Dermis microvascular lymphatic vessel endothelial cell (primary cell): ENCODE results near the gene RNF144A. TPM values are rescaled to one million over a fixed set of nuclear protein-coding genes. Genes with fewer than 3 reads are reported as not detected.
"Not testable (repeated sequence)": the region's sequence is repeated elsewhere in the genome, so short reads cannot be mapped to it uniquely, and the experiment has no call there.

Experiments used
- DNase-seq, 2 donors: peaks; one replicate each; pipeline versions ENCODE4 v3.0.0 to v3.0.0-alpha.2; 2010; ENCODE audit warnings: low read depth in 2 of 2
- total RNA-seq: library from RNA; depleted of rRNA; stranded (reverse); fragments of >200 nt; gene quantifications from 2 replicates; pipeline ENCODE4 v1.2.1, GENCODE V29; 2014

Gene RNF144A
- total RNA-seq, 1 donor from 2014 or later = 10.5 TPM

DNA sequence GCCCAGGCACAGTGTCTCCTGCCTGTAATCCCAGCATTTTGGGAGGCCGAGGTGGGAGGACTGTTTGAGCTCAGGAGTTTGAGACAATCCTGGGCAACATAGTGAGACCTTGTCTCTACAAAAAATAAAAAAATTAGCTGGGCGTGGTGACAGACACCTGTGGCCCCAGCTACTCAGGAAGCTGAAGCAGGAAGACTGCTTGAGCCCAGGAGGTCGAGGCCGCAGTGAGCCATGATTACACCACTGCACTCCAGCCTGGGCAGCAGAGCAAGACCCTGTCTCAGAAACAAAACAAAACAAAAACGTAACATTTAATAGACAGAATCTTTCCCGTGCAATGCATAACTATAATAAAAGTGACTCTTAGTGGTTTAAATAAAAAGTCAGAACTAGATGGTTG is 84.2 kb downstream of the RNF144A start:
- DNase-seq = not testable (repeated sequence)

DNA sequence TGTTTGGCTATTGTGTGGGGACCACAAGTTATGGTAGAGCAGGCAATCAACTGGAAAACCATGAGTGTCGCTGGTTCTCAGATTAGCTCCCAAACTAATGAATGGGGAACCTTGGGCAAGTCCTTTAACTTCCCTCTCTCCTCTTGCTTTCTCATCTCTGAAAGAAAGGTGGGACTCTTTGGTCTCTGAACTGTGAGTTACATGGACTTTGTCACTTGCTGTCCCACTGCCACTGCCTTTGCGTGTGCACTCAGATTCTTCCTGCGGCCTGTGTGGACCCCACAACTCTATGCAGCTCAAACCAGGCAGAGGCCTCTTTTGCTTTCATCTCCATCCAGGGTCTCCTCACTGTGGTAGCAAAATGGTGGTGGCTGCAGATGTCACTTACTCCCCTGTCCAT is 86.7 kb downstream of the RNF144A start:
- no peak for DNase-seq

- no peak for DNase-seq
These were observed 87.4 kb downstream of the RNF144A start for GRCh38 chr2:7004636-7005035.

- DNase-seq = no peak
These were observed 90.3 kb downstream of the RNF144A start for GRCh38 chr2:7007488-7007845.

- DNase-seq = peak in 1 of 2 donors; percentile 46
These were observed 90.9 kb downstream of the RNF144A start for GRCh38 chr2:7007846-7008741.

GRCh38 chr2:7009207-7009911 is 92.1 kb downstream of the RNF144A start:
- no peak for DNase-seq

- peak; percentile 46 to 67 for DNase-seq
These were observed 93.3 kb downstream of the RNF144A start for GRCh38 chr2:7010391-7011054.

DNA sequence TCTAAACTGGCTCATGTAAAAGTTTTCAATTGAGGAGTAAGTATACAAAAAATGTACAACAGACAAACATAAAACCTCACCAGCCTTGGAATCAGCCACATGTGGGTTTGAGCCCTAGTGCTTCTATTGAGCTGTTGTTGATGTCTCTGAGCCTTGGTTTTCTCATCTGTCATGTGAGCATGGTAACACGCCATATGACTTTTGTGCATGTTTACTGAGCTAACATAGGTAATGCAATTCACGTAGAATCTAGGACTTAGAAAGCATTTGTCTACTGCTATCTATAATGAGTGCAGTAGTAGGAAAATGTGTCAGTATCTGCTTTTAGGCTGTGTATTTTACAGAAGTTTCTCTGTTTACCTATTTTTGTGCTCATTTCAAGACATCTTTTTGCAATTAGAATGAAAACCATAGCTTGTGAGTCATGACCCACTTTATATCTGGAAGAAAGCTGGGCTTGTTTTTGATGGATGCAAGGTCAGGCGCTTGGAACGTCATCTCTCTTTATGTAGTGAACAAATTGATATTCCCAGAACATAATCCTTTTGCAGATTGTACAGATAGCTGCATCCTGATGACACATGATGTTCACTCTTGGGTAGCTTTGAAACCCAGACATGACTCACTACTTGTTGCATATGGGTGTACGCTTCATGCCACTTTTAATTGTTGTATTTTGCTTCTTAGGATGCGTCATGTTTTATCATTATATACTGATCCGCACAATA is 94.3 kb downstream of the RNF144A start:
- peak in 1 of 2 donors; percentile 81 for DNase-seq

DNA sequence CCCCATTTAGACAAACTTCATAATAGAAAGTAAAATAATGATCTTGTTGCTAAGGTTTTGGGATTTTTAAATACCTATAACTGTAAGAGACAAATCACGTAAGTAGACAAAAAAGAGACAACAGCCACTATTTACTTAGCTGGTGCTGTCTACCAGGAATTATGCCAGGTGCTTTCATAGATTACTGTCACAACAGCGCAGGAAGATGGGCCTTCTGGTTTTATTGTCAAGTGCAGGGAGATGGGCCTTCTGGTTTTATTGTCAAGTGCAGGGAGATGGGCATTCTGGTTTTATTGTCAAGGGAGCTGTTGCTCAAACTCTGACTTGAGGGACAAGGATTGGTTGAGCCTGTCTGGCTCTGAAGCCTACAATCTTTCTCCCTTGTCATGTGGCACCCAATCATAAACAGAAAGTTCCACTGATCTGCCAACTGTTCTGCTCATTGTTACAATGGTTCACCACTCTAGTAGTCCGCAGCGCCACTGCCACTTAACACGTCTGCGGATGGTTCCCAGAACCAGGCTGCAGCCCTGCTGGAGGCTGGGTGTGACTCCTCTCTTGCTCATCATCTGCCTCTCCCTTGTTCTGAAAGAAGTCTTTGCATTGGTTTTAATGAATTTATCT is 95.0 kb downstream of the RNF144A start:
- DNase-seq = peak in 1 of 2 donors; percentile 32

DNA sequence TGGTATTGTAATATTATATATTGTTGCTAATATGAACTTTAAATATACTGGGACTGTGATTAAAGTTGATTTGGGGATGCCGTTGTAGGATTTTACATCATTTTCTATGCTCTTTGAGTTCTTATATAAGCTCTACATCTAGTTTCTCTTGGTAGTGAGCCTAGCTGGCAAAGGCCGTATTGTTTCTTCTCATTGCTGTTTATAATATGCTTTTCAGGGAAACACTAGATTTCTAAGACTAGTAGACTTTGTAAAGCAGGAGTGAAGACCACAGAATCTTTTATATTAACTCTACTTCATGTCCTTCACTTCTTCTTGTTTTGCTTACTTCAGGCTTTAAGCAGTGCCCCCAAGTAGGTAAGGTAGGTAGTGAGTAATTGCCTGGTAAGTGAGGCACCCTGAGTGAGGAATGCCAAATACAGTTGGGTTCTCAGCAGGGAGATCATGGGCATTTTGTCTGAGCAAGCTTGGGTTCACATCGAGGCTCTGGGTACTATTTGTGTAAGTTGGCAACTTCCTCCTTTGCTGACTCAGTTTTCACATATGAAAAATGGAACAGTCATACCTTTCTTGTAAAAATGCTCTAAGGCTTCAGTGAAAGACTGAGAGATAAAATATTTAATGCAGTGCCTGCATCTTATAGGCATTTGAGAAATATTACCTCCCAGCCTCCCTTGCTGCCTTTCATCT is 96.4 kb downstream of the RNF144A start:
- DNase-seq = no peak

DNA sequence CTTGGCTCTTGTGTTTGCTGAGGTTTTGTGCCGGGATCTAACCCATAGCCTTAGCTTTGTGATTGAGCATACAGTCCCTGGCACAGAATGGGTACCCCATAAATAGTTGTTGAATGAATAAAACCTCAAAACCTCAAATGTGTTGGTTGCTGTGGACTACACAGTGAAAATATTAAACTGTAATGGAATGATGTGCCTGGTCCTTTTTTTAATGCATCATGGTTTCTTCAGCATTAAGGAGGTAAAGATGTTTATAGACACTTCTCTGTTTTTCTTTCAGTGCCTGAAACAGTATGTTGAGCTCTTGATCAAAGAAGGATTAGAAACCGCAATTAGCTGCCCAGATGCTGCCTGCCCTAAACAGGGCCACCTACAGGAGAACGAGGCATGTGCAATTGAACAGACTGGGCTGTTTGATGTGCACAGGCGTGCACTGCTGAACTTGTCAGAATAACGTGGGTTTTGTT is 97.0 kb downstream of the RNF144A start:
- DNase-seq = peak in 1 of 2 donors; percentile 27

DNA sequence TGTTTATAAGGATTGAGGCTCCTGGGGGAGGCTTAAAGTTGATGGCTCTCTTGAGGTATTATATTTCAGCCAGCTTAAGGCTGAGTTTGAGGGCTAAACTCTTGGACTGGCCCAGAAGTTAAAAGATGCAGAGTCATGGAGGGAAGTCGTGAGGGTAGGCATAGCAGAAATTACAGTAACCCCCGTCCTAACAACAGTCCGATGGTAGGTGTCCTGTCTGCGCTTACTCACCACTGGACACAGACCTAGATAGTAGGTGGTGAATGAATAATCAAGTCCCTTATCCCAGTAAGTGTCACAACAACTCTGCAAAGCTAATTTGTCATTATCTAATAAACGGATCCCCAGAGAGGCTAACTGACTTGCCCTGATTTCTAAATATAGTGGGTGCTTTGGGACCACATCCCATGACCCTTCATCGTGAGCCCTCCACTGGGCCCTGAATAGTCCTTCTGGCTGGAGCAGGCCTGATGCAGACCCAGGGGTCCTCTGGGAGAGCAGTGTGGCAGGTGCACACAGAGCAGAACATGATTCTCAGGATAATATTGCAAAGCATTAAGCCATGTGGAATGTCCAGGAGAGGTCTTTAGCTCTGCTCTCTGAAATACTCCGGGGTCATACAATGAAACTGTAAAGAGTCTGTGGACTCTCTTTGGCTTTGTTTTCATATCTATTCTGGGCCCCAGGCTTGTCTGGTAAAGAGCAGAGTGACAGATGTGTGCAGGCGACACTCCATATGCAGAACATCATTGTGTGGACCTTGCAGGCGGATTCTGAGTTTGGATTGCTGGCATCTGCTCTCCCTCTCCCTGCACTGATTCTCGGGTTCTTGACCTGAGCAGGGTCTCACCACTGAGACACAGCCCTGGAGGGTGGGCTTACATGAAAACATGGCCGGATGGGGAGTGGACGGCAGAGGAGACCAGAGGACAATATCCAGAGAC is 98.1 kb downstream of the RNF144A start:
- DNase-seq = no peak

DNA sequence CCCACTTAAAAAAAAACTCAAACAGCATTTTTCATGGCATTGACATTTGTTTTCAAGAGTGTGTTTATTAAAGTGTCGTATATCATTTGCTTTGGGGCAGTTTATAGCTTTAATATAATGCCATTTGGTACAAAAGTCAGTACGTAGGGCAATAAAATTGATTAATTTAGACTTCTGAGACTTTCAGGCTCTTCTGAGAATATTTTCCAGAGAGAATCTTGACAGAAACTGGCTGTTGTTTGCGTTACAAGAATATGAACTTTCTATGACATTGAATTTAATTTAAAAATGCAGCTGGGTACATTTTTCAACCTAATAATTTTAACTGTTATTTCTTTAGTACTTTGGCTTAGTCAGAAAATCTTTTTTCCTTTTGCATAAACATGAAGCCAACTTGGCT is 98.9 kb downstream of the RNF144A start:
- DNase-seq = no peak

GRCh38 chr2:7016601-7017211 is 99.5 kb downstream of the RNF144A start:
- DNase-seq = no peak

GRCh38 chr2:7017671-7018281 is 100.6 kb downstream of the RNF144A start:
- DNase-seq = no peak

DNA sequence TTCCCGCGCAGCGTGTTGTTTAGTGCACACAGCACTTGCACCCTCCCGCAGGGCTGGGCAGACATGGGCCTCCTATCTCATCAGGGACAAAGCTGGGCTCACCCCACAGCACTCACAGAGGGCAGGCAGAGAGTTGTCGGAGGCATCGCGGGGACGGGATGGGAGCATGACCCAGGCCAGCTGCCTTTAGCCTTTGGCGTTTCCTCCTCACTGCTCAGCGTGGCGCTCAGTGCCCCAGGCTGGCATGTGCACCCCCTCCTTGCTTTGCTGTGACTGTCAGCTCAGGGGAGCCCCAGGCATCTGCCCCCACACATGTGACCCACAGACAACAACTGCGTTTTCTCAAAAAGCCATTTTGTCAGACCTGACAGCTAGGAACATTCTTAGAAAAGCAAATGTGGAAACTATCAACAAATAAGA is 101.1 kb downstream of the RNF144A start:
- DNase-seq = no peak

GRCh38 chr2:7018767-7019166 is 101.6 kb downstream of the RNF144A start:
- DNase-seq = no peak

DNA sequence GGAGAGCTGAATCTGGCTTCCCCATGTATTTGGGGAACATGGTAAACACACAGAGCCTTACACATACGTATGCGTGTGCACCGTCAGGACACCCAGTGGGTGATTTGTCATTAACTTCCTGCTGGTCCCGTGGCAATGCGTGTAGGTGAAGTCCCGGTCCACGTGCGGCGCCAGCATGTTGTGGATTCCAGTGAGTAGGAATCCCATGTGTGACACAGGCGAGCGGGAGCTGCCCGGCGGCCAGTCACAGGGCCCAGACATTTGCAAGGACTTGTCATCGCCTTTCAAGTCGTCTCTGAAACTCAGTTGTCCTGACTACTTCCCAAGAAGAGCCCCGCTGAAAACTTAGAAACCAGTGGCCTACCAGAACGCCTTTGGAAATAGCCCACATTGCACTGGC is 102.0 kb downstream of the RNF144A start:
- no peak for DNase-seq
